ENCODE data around the gene BCR. TPM values are rescaled to one million over a fixed set of nuclear protein-coding genes. Genes with fewer than 3 reads are reported as not detected.

BCR gene
- total and polyA plus RNA-seq, 2 of the 4 experiments (the other 2 are of a cell fraction) = 28.9 to 44.6 TPM

GRCh38 chr22:23246982-23247766 lies 66.9 kb downstream of the BCR start:
- no peak overlapping the region for H3K4me3 ChIP-seq (ENCODE audit: insufficient read depth, low read depth, low read length)
- H4K5ac ChIP-seq (ENCODE audit: low read depth, low read length) = no peak overlapping the region
- WGBS, 2 experiments (ENCODE audit: extremely low coverage in 2 of 2, insufficient read length in 1 of 2) = no CpG with 5 or more reads among the region's 13 CpGs
- H3K23ac ChIP-seq (ENCODE audit: low read depth, low read length) = no peak overlapping the region
- in situ Hi-C loops (cut with MboI; ENCODE audit: low sequenced_read_pairs) = no loop called here
- no peak overlapping the region for H3K9ac ChIP-seq (ENCODE audit: low read depth, low read length)
- ATAC-seq (ENCODE audit: low read depth) (no peak), DNase-seq (no peak)
- CTCF ChIA-PET = interaction anchor here (0.5 kb wide), 1 partner anchor 130 kb away, joined by 3 read pairs; no protein-coding TSS in a partner anchor
- no peak overlapping the region for H4K8ac ChIP-seq (ENCODE audit: low read depth in 2 of 2, low read length in 2 of 2)
- H3K18ac ChIP-seq (ENCODE audit: low read depth, low read length) = no peak overlapping the region
- peaks cover 49% of the 10 kb centered on the region for H4K20me1 ChIP-seq (ENCODE audit: insufficient read depth, low read length)
- no peak overlapping the region for H2AFZ ChIP-seq (replicated peaks; ENCODE audit: low read length, poor library complexity)
- H2AK5ac ChIP-seq (ENCODE audit: low read depth, low read length) = peak overlapping the region; percentile 26; the same call in 1 of the 2 replicates
- H3K4me2 ChIP-seq (ENCODE audit: low read depth, low read length) = no peak overlapping the region
- H4K91ac ChIP-seq (ENCODE audit: insufficient read depth, low read depth, low read length) = no peak overlapping the region
- H3K36me3 ChIP-seq (ENCODE audit: control insufficient read depth, insufficient read depth, low read length) = no peaks in the 10 kb centered on the region
- no peak for TF ChIP-seq RFX5 (IDR thresholded peaks at IDR 0.05; ENCODE audit: low read depth, low read length)
- no peak for TF ChIP-seq SMC3 (IDR thresholded peaks at IDR 0.05; ENCODE audit: low read depth, low read length)
- TF ChIP-seq MXI1 (IDR thresholded peaks at IDR 0.05; ENCODE audit: borderline replicate concordance, low read depth, low read length) = no peak
- no peak for TF ChIP-seq MAZ (IDR thresholded peaks at IDR 0.05; ENCODE audit: borderline replicate concordance, low read depth, low read length)
- TF ChIP-seq MAFK (IDR thresholded peaks at IDR 0.05; ENCODE audit: low read depth, low read length) = no peak
- no peak for TF ChIP-seq RCOR1 (IDR thresholded peaks at IDR 0.05; ENCODE audit: insufficient replicate concordance, low read length)
- TF ChIP-seq USF2 (IDR thresholded peaks at IDR 0.05; ENCODE audit: low read depth, low read length) = no peak
- no peak for TF ChIP-seq POLR2A (IDR thresholded peaks at IDR 0.05; ENCODE audit: low read depth, low read length)
- TF ChIP-seq FOS (IDR thresholded peaks at IDR 0.05; ENCODE audit: low read depth, low read length) = no peak
- TF ChIP-seq RAD21 (IDR thresholded peaks at IDR 0.05; ENCODE audit: low read length) = no peak
- no peak for TF ChIP-seq BHLHE40 (IDR thresholded peaks at IDR 0.05; ENCODE audit: low read depth, low read length)
- no peak for TF ChIP-seq NFE2L2 (IDR thresholded peaks at IDR 0.05; ENCODE audit: low read depth, low read length)
- H3K27me3 ChIP-seq (ENCODE audit: control insufficient read depth, insufficient read depth, low read length) = no peaks in the 10 kb centered on the region
- POLR2A ChIA-PET (ENCODE audit: unreplicated experiment) = no interaction called here
- H3K56ac ChIP-seq (ENCODE audit: extremely low read depth, insufficient read depth, low read length) = no peak overlapping the region
- peaks cover 23% of the 10 kb centered on the region for H3K4me1 ChIP-seq (ENCODE audit: control insufficient read depth, insufficient read depth, low read length)
- H2BK120ac ChIP-seq (ENCODE audit: low read depth, low read length) = no peak overlapping the region
- H2AK9ac ChIP-seq (replicated peaks; ENCODE audit: low read depth, low read length, poor library complexity) = no peak overlapping the region
- H3K9me1 ChIP-seq (ENCODE audit: insufficient read depth, low read length) = peaks cover 33% of the 10 kb centered on the region
- no TSS peak for BruUV-seq (replicated peaks)
- no peak overlapping the region for H2BK5ac ChIP-seq (ENCODE audit: low read depth, low read length, poor library complexity, severe bottlenecking)
- no peak overlapping the region for H3K14ac ChIP-seq (replicated peaks; ENCODE audit: low read depth, low read length)
- no peak overlapping the region for H2BK20ac ChIP-seq (ENCODE audit: low read depth, low read length)
- no peaks in the 10 kb centered on the region for H3K9me3 ChIP-seq (ENCODE audit: control insufficient read depth, insufficient read depth, low read length)
- dilution Hi-C loops (cut with HindIII; ENCODE audit: low sequenced_read_pairs, unreplicated experiment) = no loop called here
- H3K27ac ChIP-seq (ENCODE audit: insufficient read depth, low read length) = no peak overlapping the region
- intact Hi-C loops (cut with micrococcal nuclease) = no loop called here
- peaks cover 30 to 90% of the 10 kb centered on the region in 2 experiments for H3K79me1 ChIP-seq (ENCODE audit: low read depth in 1 of 2, low read length in 2 of 2)
- no peak overlapping the region for H3K4ac ChIP-seq (ENCODE audit: low read depth, low read length)
- no peak overlapping the region for H2BK15ac ChIP-seq (ENCODE audit: low read depth, low read length)

Data from IMR-90 (cell line).